ENCODE results near the gene DOK4. TPM values are rescaled to one million over a fixed set of nuclear protein-coding genes. Genes with fewer than 3 reads are reported as not detected.
A peak's percentile ranks its signal among the peaks of the same experiment; 100 is the strongest.

Gene DOK4
- total and polyA plus RNA-seq, 2 of the 8 experiments (the other 6 are each of a cell fraction or from before 2014, with no cell fraction given), result 24.0 to 28.9 TPM

GRCh38 chr16:57530104-57530521 is 43.8 kb upstream of the DOK4 start:
- FAIRE-seq (no peak), DNase-seq (ENCODE audit: low read depth in 1 of 2, low spot score in 2 of 2) (no peak)
- no peak overlapping the region for H2AK5ac ChIP-seq (ENCODE audit: low read depth, low read length)
- peak overlapping the region; percentile 6; the same call in 1 of the 2 replicates for H3K18ac ChIP-seq (ENCODE audit: extremely low read depth, low read length)
- H3K9ac ChIP-seq (replicated peaks in 1 of 4; ENCODE audit: extremely low read depth in 1 of 4, low read depth in 3 of 4, low read length in 3 of 4), result no peak overlapping the region
- H3K4ac ChIP-seq (replicated peaks; ENCODE audit: insufficient read length, low read depth, low read length), result no peak overlapping the region
- H2AFZ ChIP-seq (ENCODE audit: low read length), result no peak overlapping the region
- H3K27ac ChIP-seq (ENCODE audit: low read depth, low read length), result no peak overlapping the region
- H3K4me1 ChIP-seq (replicated peaks in 1 of 4; ENCODE audit: control insufficient read depth in 3 of 4, insufficient read depth in 4 of 4, low read length in 3 of 4), result peaks cover 4 to 40% (median 26%) of the 10 kb centered on the region in 4 experiments
- H3K14ac ChIP-seq (ENCODE audit: insufficient read length), result no peak overlapping the region
- H3K4me3 ChIP-seq (ENCODE audit: extremely low read depth in 1 of 4, insufficient read depth in 2 of 4, low read depth in 3 of 4, low read length in 4 of 4), result peak overlapping the region in 2 of 4 experiments; percentile 1 to 73; a peak in 4 of 8 replicates
- no peak overlapping the region for H2BK15ac ChIP-seq (ENCODE audit: low read length)
- no peak overlapping the region for H4K91ac ChIP-seq (replicated peaks; ENCODE audit: insufficient read length, low read length)
- no peak overlapping the region for H3K56ac ChIP-seq (replicated peaks; ENCODE audit: insufficient read length, low read depth, low read length)
- TF ChIP-seq KDM1A (IDR thresholded peaks at IDR 0.05; ENCODE audit: borderline replicate concordance, low read length) (no peak), MAX (IDR thresholded peaks at IDR 0.05) (no peak), JUND (IDR thresholded peaks at IDR 0.05; ENCODE audit: low read length) (0 out of 2 replicates have a peak, but pooled peaks have one; percentile 11), POLR2A (IDR thresholded peaks at IDR 0.05; ENCODE audit: control extremely low read depth in 1 of 2, low read depth in 2 of 2, low read length in 2 of 2) (no peak), CTCF (IDR thresholded peaks at IDR 0.05; ENCODE audit: control extremely low read depth in 1 of 3, insufficient read depth in 1 of 3, low read depth in 1 of 3, low read length in 3 of 3) (no peak), RBBP5 (IDR thresholded peaks at IDR 0.05; ENCODE audit: borderline replicate concordance, low read depth, low read length) (no peak)
- no peak overlapping the region for H4K5ac ChIP-seq (ENCODE audit: insufficient read length, low read depth, low read length)
- WGBS, 2 experiments (ENCODE audit: extremely low coverage in 1 of 2, insufficient coverage in 1 of 2, insufficient read length in 1 of 2, insufficient replicate concordance in 2 of 2, low coverage in 1 of 2, low lambda C conversion rate in 2 of 2, missing lambda C conversion rate in 1 of 2), result 76% methylated on average over 7 of the region's 7 CpGs; no CpG with 5 or more reads in 1 of the 2 experiments
- H2BK120ac ChIP-seq (replicated peaks; ENCODE audit: low read depth, low read length), result no peak overlapping the region
- CTCF ChIA-PET (ENCODE audit: partially characterized antibody), result interaction anchor here (1.1 to 1.2 kb wide), 2 partner anchors 10 to 158 kb away, joined by 3 to 4 read pairs; partner anchors contain the start of gene CX3CL1
- H3K4me2 ChIP-seq (ENCODE audit: insufficient read depth in 1 of 2, low read depth in 2 of 2, low read length in 2 of 2), result peak overlapping the region; percentile 70 to 83
- H3K9me3 ChIP-seq (ENCODE audit: insufficient read depth in 2 of 2, low read depth in 1 of 2, low read length in 1 of 2), result no peaks in the 10 kb centered on the region
- H3K27me3 ChIP-seq (replicated peaks in 1 of 4; ENCODE audit: control insufficient read depth in 3 of 4, extremely low read depth in 1 of 4, insufficient read depth in 3 of 4, low read length in 3 of 4), result peaks cover 0 to 13% (median 4%) of the 10 kb centered on the region in 4 experiments; a peak in 4 of 7 replicates
- peaks cover 6 to 25% of the 10 kb centered on the region in 2 experiments for H4K20me1 ChIP-seq (replicated peaks in 1 of 2; ENCODE audit: control insufficient read depth in 1 of 2, insufficient read depth in 2 of 2, low read length in 2 of 2)
- H2BK12ac ChIP-seq (ENCODE audit: low read depth, low read length), result peak overlapping the region; percentile 11; the same call in 1 of the 2 replicates
- H3K23ac ChIP-seq (ENCODE audit: insufficient read length), result no peak overlapping the region
- peaks cover 10% of the 10 kb centered on the region for H3K79me1 ChIP-seq (ENCODE audit: low read depth, low read length)
- POLR2A ChIA-PET (ENCODE audit: partially characterized antibody), result interaction anchor here (0.8 to 9.1 kb wide), 5 partner anchors 12 to 88 kb away, joined by 3 to 67 read pairs (median 5); partner anchors contain the start of genes ADGRG5 and DOK4
- H2BK20ac ChIP-seq (ENCODE audit: low read length), result no peak overlapping the region
- no peak overlapping the region for H2BK5ac ChIP-seq (ENCODE audit: low read depth, low read length)
- no peaks in the 10 kb centered on the region; a peak in 1 of 8 replicates for H3K36me3 ChIP-seq (ENCODE audit: control insufficient read depth in 2 of 4, insufficient read depth in 4 of 4, low read length in 3 of 4)
- peaks cover 5% of the 10 kb centered on the region; the same call in 1 of the 2 replicates for H3K23me2 ChIP-seq (ENCODE audit: low read depth, low read length)
- H3K79me2 ChIP-seq (ENCODE audit: control insufficient read depth in 1 of 2, insufficient read depth in 2 of 2, low read length in 2 of 2), result peaks cover 0 to 18% of the 10 kb centered on the region in 2 experiments; a peak in 1 of 4 replicates
- H4K8ac ChIP-seq (ENCODE audit: extremely low read depth, insufficient read depth, low read length), result no peak overlapping the region

Measured in H1 (cell line).